ENCODE data around the gene SGCD. TPM values are rescaled to one million over a fixed set of nuclear protein-coding genes. Genes with fewer than 3 reads are reported as not detected.

Gene SGCD
- total and polyA plus RNA-seq, 9 of the 15 experiments (the other 6 are each of a cell fraction or from before 2014, with no cell fraction given) = not detected

DNA sequence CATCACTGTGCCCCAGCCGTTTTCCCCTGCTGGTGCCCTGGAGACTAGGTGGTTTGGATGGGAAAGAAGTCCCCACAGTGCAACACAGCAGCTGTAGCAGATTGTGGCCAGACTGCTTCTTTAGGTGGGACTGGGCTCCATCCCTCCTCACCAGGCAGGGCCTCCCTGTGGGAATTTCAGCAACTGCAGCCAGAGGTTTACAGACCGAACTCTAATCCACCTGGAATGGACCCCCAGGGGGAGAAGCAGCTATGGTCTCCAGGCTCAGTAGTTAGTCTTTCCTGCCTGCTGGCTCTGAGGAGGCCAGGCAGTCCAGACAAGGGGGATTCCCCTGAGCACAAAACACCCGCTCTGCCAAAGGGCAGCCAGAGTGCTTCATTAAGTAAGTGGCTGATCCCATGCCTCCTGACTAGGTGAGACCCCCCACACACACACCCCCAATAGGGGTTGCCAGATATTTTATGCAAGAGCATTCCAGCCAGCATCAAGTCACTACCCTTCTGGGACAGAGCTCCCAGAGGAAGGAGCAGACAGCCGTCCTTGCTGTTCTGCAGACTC is 188.9 kb downstream of the SGCD start (continued):
- TF ChIP-seq KAT2B (IDR thresholded peaks at IDR 0.05; ENCODE audit: low read depth, low read length) (no peak), TFAM (CRISPR knock-in tag; conservative IDR thresholded peaks at IDR 0.05) (no peak)

- TF ChIP-seq NFYB (IDR thresholded peaks at IDR 0.05; ENCODE audit: extremely low read depth, insufficient read length) (no peak), ZFP91 (CRISPR knock-in tag; IDR thresholded peaks at IDR 0.05) (no peak)
- TF ChIP-seq, protein P1, sequence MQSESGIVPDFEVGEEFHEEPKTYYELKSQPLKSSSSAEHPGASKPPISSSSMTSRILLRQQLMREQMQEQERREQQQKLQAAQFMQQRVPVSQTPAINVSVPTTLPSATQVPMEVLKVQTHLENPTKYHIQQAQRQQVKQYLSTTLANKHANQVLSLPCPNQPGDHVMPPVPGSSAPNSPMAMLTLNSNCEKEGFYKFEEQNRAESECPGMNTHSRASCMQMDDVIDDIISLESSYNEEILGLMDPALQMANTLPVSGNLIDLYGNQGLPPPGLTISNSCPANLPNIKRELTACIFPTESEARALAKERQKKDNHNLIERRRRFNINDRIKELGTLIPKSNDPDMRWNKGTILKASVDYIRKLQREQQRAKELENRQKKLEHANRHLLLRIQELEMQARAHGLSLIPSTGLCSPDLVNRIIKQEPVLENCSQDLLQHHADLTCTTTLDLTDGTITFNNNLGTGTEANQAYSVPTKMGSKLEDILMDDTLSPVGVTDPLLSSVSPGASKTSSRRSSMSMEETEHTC (IDR thresholded peaks at IDR 0.05) = no peak
- ChIA-PET CTCF (ENCODE audit: low intra/inter-chr PET ratio) (no interaction called here), POLR2A (no interaction called here)
- Histone ChIP-seq H3K27ac (ENCODE audit: extremely low read depth, low read depth, low read length) (no peak overlapping the region), H4K20me1 (replicated peaks; ENCODE audit: control insufficient read depth, insufficient read depth, low read length) (no peaks in the 10 kb centered on the region), H3K9ac (ENCODE audit: insufficient read depth in 1 of 2, low read depth in 2 of 2, low read length in 2 of 2) (no peak overlapping the region), H3K36me3 (ENCODE audit: control insufficient read depth, insufficient read depth, low read length) (no peaks in the 10 kb centered on the region), H3K27me3 (ENCODE audit: control insufficient read depth in 2 of 2, insufficient read depth in 2 of 2, low read length in 2 of 2) (no peaks in the 10 kb centered on the region), H3K4me2 (ENCODE audit: insufficient read depth, low read length) (no peak overlapping the region), H2AFZ (ENCODE audit: low read depth, low read length) (no peak overlapping the region), H3K79me2 (ENCODE audit: control insufficient read depth, insufficient read depth, low read length) (no peaks in the 10 kb centered on the region), H3K9me1 (ENCODE audit: control insufficient read depth, insufficient read depth, low read length) (no peaks in the 10 kb centered on the region), H3K4me1 (replicated peaks in 1 of 2; ENCODE audit: control insufficient read depth in 2 of 2, insufficient read depth in 2 of 2, low read length in 2 of 2) (no peaks in the 10 kb centered on the region), H3K4me3 (no peak overlapping the region), H3K9me3 (replicated peaks; ENCODE audit: control insufficient read depth, insufficient read depth, low read depth, low read length) (no peaks in the 10 kb centered on the region)
- ATAC-seq = no peak
- no peak for FAIRE-seq
- BruUV-seq (replicated peaks) = no TSS peak
- no peak for DNase-seq (ENCODE audit: extremely low read depth in 1 of 4, low spot score in 3 of 4)
- intact Hi-C loops (cut with micrococcal nuclease) = no loop called here
- in situ Hi-C loops (cut with MboI) = no loop called here
- WGBS (ENCODE audit: insufficient coverage, low coverage, missing lambda C conversion rate) = 0% methylated on average over 5 of the region's 5 CpGs
Measured at GRCh38 chr5:156522651-156523529, 195.9 kb downstream of the SGCD start.
